ENCODE data around the gene HBM. TPM values are rescaled to one million over a fixed set of nuclear protein-coding genes. Genes with fewer than 3 reads are reported as not detected.
"Not testable (repeated sequence)": the region's sequence is repeated elsewhere in the genome, so short reads cannot be mapped to it uniquely, and the experiment has no call there.

HBM gene
- total RNA-seq, 1 experiment from 2014 or later, result not detected

DNA sequence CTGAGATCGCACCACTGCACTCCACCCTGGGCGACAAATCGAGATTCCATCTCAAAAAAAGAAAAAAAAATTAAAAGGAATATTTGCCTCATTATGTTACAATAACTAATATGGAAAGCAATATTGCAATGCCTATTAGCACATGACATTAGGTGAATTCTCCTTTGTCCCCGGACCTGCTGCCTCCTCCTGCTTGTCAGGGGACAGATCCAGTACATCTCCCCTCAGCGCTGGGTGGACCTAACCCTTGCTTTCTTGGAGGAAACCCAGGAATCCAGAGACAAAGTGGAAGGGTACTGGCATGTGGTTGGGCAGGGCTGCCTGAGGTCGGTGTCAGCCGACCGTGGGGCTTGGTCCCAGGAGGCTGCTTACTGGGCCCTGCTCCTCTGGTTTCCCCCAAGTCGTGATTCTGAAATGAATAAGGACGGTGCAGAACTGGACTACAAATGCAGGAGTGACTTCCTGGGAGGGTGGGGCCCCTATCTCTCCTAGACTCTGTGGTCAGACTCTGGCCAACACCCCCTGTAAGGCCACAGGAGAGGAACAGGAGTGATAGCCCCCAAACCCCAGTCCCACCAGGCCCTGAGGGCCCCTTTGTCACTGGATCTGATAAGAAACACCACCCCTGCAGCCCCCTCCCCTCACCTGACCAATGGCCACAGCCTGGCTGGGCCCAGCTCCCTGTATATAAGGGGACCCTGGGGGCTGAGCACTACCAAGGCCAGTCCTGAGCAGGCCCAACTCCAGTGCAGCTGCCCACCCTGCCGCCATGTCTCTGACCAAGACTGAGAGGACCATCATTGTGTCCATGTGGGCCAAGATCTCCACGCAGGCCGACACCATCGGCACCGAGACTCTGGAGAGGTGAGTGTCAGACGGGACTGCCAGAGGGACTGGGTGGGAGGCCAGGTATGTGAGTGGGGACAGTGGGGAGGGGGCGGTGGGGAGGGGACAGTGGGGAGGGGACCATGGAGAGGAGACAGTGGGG lies 13.3 kb upstream of the HBM start, which contains the start of gene HBZ:
Gene HBZ (plus strand): TSS at position 504 of the 988 bp plus-strand sequence. CDS start 266 bp downstream, at position 770.
- no TSS peak for BruUV-seq (replicated peaks)
- Histone ChIP-seq H4K20me1 (ENCODE audit: insufficient read depth) (no peaks in the 10 kb centered on the region), H3K36me3 (ENCODE audit: low read depth) (no peaks in the 10 kb centered on the region), H3K27me3 (ENCODE audit: insufficient read depth, low read depth) (no peaks in the 10 kb centered on the region), H3K79me2 (ENCODE audit: low read depth) (no peaks in the 10 kb centered on the region), H2AFZ (no peak within 1 kb of the TSS), H3K9me3 (ENCODE audit: insufficient read depth, low read depth) (no peaks in the 10 kb centered on the region), H3F3A (ENCODE audit: insufficient read depth, low read depth) (peaks cover 30% of the 10 kb centered on the region), H3K27ac (no peak within 1 kb of the TSS), H3K4me1 (replicated peaks; ENCODE audit: insufficient read depth) (peaks cover 5% of the 10 kb centered on the region; the same call in 1 of the 2 replicates), H3K4me3 (no peak within 1 kb of the TSS), H3K9me2 (ENCODE audit: insufficient read depth) (no peaks in the 10 kb centered on the region), H3K4me2 (no peak within 1 kb of the TSS)
- CTCF ChIA-PET, result no interaction called here
- intact Hi-C loops (cut with micrococcal nuclease; ENCODE audit: unreplicated experiment), result no loop called here
- DNase-seq, result no peak
- POLR2A ChIA-PET (ENCODE audit: unreplicated experiment), result no interaction called here
- TF ChIP-seq, protein P1, sequence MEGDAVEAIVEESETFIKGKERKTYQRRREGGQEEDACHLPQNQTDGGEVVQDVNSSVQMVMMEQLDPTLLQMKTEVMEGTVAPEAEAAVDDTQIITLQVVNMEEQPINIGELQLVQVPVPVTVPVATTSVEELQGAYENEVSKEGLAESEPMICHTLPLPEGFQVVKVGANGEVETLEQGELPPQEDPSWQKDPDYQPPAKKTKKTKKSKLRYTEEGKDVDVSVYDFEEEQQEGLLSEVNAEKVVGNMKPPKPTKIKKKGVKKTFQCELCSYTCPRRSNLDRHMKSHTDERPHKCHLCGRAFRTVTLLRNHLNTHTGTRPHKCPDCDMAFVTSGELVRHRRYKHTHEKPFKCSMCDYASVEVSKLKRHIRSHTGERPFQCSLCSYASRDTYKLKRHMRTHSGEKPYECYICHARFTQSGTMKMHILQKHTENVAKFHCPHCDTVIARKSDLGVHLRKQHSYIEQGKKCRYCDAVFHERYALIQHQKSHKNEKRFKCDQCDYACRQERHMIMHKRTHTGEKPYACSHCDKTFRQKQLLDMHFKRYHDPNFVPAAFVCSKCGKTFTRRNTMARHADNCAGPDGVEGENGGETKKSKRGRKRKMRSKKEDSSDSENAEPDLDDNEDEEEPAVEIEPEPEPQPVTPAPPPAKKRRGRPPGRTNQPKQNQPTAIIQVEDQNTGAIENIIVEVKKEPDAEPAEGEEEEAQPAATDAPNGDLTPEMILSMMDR (conservative IDR thresholded peaks at IDR 0.05), result no peak
- TF ChIP-seq EZH2 (IDR thresholded peaks at IDR 0.05; ENCODE audit: low read depth), result no peak

DNA sequence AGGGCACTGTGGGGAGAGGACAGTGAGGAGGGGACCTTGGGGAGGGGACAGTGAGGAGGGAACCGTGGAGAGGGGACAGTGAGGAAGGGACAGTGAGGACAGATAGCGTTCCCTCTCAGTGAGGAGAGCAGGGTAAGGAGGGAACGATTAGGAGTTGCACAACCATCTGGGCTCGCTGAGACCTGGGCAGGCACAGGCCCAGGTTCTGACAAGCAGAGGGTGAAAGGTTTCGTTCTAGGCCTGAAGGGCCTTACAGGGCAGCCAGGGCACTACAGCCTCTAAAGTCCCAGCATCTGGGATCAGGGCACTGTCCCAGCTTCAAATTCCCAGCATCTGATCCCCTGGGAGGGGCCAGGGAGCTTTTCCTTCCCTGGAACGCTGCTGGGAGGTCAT lies 12.7 kb upstream of the HBM start:
- CTCF ChIA-PET; BruUV-seq (replicated peaks); H3K27ac ChIP-seq; H2AFZ ChIP-seq; H3K27me3 ChIP-seq (ENCODE audit: insufficient read depth, low read depth); H3K4me1 ChIP-seq (replicated peaks; ENCODE audit: insufficient read depth); H4K20me1 ChIP-seq (ENCODE audit: insufficient read depth); POLR2A ChIA-PET (ENCODE audit: unreplicated experiment); intact Hi-C loops (cut with micrococcal nuclease; ENCODE audit: unreplicated experiment); DNase-seq; H3K9me3 ChIP-seq (ENCODE audit: insufficient read depth, low read depth); H3K36me3 ChIP-seq (ENCODE audit: low read depth); H3K9me2 ChIP-seq (ENCODE audit: insufficient read depth); H3K4me3 ChIP-seq; H3K79me2 ChIP-seq (ENCODE audit: low read depth); H3K4me2 ChIP-seq: not testable (repeated sequence)
- H3F3A ChIP-seq (ENCODE audit: insufficient read depth, low read depth), result peaks cover 30% of the 10 kb centered on the region

DNA sequence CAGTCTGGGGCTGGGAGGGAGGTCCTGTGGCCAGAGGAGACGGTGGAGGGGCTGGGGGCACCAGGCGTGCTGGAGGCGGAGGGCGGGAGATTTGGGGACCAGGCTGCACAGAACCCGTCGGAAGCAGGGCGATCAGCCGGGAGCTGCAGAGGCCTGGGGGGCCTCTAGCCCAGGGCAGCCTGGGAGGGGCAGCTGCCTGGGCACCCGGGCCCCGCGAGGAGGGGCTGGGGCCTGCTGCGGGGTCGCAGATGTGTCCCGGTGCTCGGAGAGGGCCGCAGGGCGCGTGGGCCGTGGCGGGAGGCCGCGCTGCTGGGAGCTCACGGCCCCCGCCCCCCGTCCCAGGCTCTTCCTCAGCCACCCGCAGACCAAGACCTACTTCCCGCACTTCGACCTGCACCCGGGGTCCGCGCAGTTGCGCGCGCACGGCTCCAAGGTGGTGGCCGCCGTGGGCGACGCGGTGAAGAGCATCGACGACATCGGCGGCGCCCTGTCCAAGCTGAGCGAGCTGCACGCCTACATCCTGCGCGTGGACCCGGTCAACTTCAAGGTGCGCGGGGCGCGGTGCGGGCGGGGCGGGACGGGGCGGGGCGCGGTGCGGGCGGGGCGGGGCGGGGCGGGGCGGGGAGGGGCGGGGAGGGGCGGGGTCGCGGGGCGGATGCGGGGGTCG lies 12.1 kb upstream of the HBM start:
- DNase-seq; H3K4me2 ChIP-seq; POLR2A ChIA-PET (ENCODE audit: unreplicated experiment); H3K9me2 ChIP-seq (ENCODE audit: insufficient read depth); H2AFZ ChIP-seq; H3K4me1 ChIP-seq (replicated peaks; ENCODE audit: insufficient read depth); H3K4me3 ChIP-seq; H3K79me2 ChIP-seq (ENCODE audit: low read depth); H3K36me3 ChIP-seq (ENCODE audit: low read depth); CTCF ChIA-PET; H3K27me3 ChIP-seq (ENCODE audit: insufficient read depth, low read depth); H4K20me1 ChIP-seq (ENCODE audit: insufficient read depth); H3K27ac ChIP-seq; H3K9me3 ChIP-seq (ENCODE audit: insufficient read depth, low read depth); intact Hi-C loops (cut with micrococcal nuclease; ENCODE audit: unreplicated experiment); BruUV-seq (replicated peaks): not testable (repeated sequence)
- H3F3A ChIP-seq (ENCODE audit: insufficient read depth, low read depth), result peaks cover 30% of the 10 kb centered on the region

Measured in PC-9 (cell line).